HT-29 (cell line): Measurements from ENCODE around the gene MPRIP. TPM values are rescaled to one million over a fixed set of nuclear protein-coding genes. Genes with fewer than 3 reads are reported as not detected.

Experiments
- DNase-seq: peaks from one replicate; pipeline ENCODE4 v3.0.0-alpha.2; 2015; ENCODE audit warnings: low spot score
- total RNA-seq: library from RNA; depleted of rRNA; stranded (reverse); fragments of >200 nt; shearing (Covaris generic); gene quantifications from 2 replicates; pipeline ENCODE4 v1.2.3, GENCODE V29; 2014

Gene MPRIP
- total RNA-seq, 1 experiment from 2014 or later = 162 TPM

DNA sequence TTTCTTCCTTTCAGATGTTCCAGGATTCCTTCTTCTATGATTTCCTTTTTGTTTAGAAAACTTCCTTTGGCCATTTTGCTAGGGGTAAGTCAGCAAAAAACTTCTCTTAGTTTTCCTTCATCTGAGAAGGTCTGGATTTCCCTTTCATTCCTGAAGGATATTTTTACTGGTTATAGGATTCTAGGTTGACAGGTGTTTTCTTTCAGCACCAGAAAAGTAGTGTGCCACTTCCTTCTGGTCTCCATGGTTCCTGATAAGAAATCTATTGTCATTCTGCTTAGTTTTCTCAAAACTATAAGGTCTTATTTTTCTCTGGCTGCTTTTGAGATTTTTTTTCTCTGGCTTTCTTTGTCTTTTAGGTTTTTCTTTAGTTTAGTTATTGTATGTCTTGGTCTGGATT, 27.6 kb downstream of the MPRIP start:
- DNase-seq = no peak

DNA sequence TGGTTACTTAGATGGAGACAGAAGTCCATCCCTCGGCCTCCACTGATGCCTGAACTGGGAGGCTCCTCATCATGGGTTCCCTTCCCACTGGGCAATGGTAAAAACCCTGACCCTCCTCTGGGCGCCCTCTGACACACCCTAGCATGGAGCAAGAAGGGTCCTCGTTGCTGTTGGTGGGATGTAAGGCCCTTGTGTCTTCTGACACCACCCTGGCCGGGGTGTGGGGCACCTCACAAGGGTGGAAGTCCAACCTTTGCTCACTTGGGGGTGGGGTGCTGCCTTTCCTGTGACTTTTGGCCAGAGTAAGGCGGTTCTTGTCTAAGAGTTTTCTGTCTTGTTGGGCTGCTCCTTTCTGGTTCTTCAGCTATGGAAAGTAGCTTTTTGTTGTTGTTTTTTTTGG, 28.7 kb downstream of the MPRIP start:
- no peak for DNase-seq

DNA sequence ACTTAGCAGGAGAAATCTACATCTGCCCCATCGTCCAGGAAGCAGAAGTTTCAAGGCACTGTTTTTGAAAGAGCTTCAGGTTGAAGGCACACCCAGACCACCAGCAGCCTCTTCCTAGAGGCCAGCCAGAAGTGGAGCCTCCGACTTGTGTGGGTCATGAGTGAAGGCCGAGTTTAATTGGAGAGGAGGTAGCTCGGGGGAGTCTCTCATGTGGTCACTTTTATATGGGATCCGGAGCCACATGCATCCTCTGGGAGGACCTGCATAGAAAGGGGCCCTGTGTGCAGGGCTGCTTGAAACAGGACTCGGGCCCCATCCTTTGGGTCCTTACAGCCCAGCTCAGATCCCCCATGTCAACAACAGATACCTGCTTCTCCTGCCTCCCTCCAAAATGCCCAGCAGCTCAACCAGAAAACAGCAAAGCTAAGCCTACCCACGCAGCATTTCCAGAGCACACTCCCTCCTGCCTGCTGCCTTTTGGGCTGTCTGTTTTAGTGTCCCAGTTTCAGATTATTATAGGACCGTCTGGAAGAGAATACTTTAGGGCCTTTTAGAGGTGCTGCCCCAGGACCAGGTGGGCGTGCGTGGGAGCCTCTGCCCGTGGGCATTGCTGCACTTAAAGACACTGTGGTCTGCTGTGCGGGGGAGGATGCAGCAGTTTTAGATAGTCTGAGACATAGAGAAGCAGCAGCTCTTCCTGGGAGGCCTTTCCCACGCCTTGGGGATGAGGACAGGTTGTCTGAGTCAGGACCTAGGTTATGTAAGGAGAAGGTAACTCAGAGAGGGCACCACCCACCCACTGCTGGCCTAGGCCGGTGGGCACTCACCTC, 29.5 kb downstream of the MPRIP start:
- DNase-seq = no peak

DNA sequence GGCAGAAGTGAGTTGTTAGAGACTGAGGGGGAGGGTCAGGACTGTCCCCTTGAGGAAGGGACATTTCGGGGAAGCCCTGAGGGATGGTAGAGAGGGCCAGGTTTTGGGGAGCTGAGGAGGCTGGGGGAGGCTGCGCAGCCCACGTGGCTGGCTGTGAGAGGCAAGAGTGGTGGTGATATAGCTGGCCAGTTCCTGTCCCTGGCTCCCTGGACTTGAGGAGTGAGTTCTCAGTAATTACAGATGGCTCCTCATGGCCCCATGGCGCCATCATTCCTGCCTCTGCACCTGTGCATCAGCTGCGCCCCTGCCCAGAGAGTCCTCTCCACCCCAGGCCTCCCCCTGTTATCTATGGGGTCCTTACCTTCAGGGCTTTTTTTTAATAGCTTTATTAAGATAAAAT, 30.3 kb downstream of the MPRIP start:
- DNase-seq = no peak

DNA sequence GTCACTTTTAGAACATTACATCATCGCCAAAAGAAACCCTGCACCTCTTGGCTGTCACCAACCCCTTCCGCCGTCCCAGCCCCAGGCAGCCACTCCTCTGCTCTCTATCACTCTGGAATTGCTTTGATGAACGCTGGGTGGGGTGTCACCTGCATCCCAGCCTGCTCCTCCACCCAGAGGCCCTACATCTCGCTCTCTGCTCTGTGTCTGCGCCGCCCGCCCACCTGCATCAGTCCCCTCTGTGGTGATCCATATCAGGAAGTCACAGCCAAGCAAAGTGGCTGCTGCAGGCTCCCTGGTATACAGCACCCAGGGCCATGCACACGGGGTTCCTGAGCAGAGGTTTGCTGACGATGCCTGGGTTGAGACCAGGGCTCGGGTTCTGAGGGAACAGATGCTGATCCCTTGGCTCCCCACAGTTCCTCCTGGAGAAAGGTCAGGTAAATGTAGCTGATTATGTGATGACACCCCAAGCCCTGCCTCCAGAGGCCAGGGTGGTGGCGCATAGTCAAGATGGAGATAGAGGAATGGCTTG, 30.8 kb downstream of the MPRIP start:
- no peak for DNase-seq

DNA sequence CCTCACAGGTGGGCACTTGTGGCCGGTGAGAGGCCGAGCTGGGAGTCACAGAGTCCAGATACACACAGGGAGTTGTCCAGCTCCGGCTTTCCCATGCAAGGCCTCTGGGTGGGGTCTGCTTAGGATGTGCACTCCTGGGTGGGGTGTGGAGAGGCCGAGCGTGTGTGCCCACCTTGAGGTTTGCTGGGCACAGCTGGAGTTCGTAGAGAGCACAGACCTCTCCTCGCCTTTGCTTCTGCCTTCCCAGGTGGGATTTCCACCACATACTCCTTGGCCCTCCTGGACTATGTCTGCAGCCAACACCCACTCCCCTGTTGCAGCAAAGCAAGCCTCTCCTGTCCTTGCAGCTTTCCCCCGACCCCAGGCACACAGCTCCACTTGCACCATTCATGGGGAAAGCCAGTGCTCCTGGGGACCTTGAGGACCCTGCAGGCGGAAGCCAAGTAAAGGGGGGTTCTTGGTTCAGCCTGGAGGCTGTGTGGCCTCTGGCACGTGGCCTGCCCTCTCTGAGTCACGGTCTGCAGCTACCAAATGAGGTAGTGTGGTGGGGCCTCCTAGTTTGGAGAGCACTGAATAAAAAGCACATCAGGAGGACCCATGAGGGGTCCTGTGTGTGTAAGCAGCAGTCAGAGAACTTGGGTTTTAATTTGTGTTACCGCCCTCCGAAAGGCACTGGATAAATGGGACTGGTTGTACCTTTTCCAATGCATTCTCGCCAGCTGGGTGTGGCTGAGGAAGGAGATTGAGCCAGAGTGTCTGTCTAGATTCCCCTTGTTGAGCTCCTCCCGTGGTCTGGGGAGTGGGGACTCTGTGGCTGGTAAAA, 31.5 kb downstream of the MPRIP start:
- DNase-seq = no peak

DNA sequence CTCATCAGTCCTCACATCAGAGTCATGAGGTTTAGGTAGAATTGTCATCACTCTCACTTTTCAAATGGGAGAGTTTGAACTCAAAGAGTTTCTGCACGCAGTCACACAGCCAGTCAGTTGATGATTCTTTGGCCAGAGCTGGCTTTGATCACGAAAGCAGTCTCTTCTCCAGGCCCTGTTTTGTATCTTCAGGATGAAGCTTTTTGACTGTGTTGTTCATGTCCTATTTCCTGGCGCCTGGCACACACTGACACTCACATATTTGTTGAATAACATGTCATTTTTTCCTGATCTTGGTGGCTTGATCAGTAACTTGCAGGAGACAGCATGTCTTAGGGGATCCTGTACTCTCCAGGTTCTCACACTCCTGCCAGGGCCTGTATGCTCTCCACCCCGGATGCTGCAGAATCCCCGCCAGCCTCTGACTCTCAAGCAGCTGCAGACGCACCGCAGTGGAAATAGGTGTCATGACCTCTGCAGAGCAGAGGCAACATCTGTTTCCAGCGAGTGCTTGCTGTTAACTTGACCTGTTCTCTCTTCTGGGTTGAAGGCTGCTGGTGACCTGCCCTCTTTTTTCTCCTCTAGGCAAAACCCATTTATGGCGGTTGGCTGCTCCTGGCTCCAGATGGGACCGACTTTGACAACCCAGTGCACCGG, 33.0 kb downstream of the MPRIP start:
- no peak for DNase-seq

DNA sequence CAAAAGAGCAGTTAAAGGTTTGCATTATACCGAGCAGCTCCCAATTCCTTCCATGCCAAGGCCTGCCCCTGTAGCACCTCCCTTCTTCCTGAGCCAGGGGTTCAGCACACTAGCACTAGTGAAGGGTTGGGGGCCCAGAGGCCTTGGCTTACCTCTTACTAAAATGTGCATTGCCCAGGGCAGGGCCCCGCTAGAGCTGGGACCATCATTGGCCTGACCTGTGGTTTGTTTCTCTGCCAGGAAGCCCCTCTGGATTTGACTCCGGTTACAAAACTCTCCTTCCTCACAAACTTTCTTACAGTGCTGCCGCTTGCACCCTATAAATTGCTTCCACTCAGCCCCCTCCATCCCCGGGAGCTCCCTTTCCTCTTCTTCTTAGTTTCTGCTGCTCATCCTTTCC, 33.8 kb downstream of the MPRIP start:
- DNase-seq = no peak

DNA sequence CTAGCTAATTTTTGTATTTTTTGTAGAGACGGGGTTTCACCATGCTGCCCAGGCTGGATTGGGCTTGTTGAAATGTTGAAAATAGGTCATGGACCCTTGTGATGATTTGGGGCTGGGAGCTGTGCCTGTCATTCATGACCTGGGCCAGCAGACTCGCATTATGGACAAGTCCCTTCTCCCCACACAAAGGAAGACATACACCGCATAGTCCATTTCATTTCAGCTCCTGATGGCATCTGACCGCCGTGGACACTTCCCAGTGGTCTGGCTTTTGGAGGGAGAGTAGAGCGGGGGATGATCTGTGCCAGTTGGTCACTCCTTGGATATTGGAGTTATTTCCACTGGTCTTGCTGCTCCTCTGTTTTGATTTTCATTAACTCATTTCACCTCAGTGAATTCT, 34.8 kb downstream of the MPRIP start:
- DNase-seq = no peak

DNA sequence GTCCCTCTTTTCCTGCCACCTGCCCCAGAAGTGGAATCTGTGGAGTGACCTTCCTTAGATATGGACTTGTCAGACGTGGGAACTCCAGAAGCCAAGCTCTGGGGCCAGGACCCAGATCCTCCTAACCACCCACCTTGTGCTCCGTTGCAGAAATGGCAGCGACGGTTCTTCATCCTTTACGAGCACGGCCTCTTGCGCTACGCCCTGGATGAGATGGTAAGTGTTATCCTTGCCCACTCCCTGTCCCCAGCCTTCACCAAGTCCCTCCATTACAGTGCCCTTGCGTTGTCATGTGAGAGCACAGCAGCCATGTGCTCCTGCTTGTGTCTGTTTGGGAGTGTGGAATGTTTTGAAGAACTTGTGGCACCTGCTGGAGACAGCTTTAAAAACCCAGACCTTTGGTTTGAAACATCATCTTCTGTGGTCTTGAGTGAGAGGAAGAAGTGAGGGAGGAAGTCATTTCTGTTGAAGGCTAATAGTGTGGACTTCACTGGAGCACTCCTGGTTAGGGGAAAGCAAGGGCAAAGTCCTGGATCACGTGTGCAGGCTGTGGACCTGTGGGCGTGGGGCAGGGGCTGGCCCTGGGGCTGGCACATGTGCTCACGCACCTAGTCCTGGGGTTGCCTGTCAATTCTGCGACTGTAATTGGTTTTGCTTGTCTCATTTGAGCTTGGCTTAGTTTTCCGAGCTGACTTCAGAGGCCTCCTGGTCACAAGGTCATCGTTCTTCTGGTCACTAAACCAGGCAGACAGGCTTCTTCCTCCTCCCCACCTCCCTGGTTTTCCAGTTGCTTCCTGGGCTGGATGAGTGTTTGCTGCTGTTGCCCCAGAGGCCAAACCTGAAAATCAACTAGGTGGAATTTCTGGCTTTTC, 35.8 kb downstream of the MPRIP start:
- DNase-seq = peak; percentile 69

DNA sequence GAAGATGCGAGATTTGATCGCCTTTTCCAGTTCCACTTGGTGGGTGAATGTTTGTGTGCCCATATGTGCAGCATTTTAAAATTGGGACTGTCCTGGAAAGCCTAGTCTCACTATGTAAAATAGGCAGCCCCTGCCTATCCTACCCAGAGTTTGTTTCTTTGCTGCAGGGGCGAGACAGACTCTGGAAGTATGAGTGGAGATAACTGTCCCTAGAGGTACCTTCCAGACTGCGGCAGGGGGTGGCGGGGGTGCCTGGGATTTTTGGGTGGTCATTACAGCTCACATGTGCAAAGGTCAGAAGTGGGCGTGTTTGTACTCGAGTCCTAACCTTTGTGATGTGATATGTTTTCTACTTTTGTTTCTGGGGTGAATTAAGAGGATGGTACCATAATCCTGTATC, 36.6 kb downstream of the MPRIP start:
- no peak for DNase-seq

DNA sequence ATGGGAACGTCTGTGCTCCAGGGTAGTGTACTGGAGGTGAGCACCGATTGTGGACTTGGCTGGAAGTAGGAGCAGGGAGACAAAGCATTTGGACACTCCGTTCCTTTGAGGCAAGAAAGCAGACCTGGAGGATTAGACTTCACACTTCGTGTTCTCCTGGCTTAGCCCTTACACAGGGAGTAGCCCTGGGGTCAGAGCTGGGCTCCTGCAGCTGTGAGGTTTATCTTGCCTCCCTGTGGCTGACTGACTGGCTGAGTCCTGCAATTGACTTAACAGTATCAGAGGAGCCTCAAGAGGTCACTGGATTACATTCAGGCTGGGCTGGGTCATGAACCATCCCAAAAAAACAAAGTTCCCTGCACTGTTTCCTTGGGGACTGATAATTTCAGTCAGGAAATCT, 37.1 kb downstream of the MPRIP start:
- DNase-seq = no peak

DNA sequence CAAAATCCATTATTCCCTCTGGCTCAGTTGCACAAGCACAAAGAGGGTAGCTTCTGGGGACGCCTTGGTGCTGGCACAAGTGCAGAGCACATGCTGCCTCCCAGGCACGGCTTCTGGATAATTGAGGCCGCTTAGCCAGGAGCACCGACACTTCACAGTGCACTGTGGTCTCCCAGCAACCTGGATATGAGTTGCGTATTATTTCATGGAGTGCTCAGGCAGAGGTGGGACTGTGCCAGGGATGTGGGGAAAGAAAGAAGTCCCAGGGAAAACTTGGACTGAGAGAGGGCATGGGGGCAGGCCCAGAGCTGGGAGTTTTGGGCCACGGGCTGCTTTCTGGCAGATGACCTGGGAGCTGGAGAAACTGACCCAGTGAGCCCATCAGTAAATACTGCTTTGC, 37.5 kb downstream of the MPRIP start:
- no peak for DNase-seq

DNA sequence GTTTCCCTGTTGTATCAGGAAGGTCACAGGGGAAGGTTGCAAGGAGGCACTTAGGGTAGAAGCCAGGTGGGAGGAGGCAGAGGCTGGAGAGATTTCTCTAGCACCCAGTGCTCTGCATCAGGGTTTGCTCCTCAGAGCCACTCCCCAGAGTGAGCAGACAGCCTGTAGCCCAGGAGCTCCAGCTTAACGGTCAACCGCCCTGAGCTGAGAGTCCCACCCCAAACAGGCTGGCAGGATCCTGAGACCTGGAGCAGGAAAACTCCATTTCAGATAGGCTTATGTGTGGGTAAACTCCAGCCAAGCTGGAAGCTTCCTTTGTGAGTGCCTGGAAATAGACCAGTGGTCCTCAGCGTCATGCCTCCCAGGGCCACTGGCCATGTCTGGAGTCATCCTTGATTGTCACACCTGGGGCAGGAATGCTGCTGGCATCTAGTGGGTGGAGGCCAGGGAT, 37.9 kb downstream of the MPRIP start:
- DNase-seq = no peak

DNA sequence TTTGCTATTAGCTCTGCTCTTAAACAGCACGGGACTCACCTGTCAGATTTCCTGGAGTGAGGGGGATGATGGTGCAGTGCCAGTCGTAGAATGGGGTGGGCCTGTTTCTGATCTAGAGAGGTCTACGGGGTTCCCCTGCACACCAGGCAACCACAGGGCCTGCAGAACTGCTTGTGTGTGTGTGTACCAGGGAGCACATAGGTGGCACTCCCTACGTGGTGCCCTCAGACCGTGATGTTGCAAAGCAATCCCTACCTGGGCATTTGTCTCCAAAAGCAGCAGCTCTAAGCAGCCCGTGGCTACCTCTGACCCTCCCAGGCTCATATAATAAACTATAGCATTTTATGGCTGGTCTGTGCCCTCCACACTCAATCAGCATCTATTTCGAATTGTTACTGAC, 38.5 kb downstream of the MPRIP start:
- no peak for DNase-seq

DNA sequence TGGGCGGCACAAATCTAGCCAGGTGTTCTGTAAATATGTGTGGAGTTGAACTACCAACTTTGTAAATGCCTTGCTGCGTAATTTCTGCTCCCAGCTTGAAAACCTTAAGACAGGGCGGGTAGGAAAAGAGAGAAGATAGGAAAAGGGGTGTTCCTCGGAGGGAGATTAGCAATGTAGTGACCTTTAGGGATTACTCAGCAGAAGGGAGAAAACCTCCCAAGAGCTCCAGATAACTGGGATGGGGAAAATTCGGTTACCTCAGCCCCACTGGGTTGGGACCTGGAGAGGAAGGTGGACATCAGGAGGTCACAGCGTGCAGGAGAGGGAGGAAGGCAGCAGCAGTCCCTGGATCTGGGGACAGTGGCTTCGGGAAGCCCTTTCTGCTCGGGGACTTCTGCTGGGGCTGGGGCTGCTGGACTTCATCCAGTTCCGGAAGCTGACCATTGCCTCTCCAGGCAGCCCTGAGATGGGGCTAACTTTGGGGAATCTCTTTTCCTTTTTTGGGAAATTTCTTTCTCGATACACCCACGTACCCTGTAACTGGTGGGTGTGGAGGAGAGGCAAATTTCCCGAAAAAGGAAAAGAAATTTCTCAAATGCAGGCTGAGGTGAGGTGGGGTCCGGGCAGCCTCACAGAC, 39.2 kb downstream of the MPRIP start:
- DNase-seq = no peak

DNA sequence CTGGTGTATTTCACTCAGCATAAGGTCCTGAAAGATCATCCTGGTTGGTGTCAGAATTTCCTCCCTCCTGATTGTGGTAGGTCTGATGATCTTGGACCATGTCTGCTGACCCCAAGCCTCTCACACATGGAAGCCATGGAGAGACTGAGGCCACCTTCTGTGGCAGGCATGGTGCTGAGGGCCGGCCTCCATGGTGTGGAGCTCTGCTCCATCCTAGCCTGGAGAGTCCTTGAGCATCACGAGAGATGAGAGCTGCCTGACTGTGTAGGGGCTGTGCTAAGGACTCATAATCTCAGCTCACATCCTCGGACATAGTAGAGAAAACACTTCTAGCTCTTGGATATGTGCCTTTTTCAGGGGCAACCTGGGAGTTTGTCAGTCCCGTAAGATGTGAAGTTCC, 40.6 kb downstream of the MPRIP start:
- no peak for DNase-seq

DNA sequence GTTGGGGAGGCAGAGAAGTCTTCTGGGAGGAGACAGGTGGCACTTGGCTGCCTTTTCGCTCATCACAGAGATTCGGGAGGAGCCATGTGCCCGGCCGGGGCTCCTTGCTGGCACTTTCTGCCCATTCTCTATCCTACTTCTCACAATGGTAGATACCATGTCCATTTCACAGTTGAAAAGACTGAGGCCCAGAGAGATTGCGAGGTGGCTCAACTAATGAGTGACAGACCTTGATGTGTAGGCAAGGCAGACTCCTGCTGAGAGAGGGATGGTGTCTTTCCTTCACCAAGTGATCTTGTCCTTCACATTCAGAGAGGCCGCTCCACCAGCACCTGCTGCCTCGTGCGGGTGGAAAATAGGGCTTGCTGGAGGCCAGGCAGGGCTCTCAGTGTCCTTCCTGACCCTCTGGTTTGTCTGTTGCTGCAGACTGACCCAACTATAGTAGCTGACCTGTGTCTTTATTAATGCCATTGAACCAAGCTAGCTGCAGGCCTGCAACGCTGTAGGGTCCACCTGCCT, 42.1 kb downstream of the MPRIP start:
- DNase-seq = no peak

DNA sequence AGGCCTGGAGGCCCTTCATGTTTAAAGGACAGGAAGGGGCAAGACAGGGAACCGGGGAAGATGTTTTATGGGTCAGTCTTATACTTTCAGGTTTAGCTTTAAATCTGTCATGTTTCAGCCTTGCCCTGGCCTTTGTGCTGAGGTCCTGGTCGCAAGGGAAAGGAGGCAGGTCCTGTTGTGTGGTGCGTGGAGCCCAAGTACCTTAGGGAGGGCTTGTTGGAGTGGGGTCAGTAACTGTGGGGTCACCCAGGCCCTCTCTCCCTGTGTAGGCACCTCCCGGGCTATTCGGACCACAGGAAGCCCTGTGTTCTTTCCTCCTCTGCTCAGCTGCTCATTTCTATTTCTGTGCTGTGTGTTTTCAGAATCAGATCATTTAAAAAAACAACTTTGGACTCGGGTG, 42.7 kb downstream of the MPRIP start:
- DNase-seq = no peak

DNA sequence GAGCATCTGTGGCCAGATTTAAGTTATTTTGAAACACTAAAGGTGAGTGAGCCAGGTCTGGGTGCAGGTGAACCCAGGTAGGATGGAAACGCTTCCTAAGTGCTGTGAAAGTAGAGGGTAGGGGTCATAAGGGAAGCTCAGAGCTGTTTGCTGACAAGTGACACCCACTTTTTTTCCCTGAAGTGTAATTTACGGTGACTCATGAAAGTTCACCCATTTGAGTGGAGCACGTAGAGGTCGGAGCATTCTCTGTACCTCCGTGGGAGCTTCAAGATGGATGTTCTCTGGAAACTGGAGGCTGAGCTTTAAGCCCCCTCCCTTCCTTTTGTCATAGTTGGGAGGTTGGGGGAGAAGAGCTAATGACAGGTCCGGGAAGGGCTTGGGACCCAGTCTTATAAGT, 44.3 kb downstream of the MPRIP start:
- no peak for DNase-seq
